Calu3 (cell line): ENCODE data around the gene DYRK1A. TPM values are rescaled to one million over a fixed set of nuclear protein-coding genes. Genes with fewer than 3 reads are reported as not detected.

ENCODE experiments used
- BruUV-seq: library from RNA; stranded (reverse); fragments of 400-500 nt; replicated peaks from 2 replicates; lab custom pipeline; 2021; lab: Mats Ljungman, UMichigan
- CTCF ChIA-PET: fragments of 300-600 bp; sonication (Branson Sonifier 250); formaldehyde crosslinking; loops from one replicate; lab custom pipeline; 2022; ENCODE audit warnings: antibody characterized with exemption; lab: Charles Lee
- DNase-seq: peaks from one replicate; pipeline ENCODE4 v3.0.0; 2022
- H3K27ac Mint-ChIP-seq: one replicate; pipeline ENCODE4 v1.8.0; 2022; ENCODE audit warnings: mixed read lengths; ENCODE audit not compliant: unreplicated experiment
- H3K27me3 Mint-ChIP-seq: one replicate; pipeline ENCODE4 v1.8.0; 2022; ENCODE audit warnings: mixed read lengths; ENCODE audit not compliant: unreplicated experiment
- H3K36me3 Mint-ChIP-seq: one replicate; pipeline ENCODE4 v1.8.0; 2022; ENCODE audit warnings: mild to moderate bottlenecking, moderate library complexity, mixed read lengths; ENCODE audit not compliant: insufficient read depth, unreplicated experiment
- H3K4me1 Mint-ChIP-seq: one replicate; pipeline ENCODE4 v1.8.0; 2022; ENCODE audit warnings: mild to moderate bottlenecking, low read depth, mixed read lengths; ENCODE audit not compliant: unreplicated experiment
- H3K4me3 Mint-ChIP-seq: one replicate; pipeline ENCODE4 v1.8.0; 2022; ENCODE audit warnings: mild to moderate bottlenecking, low read depth, moderate library complexity, mixed read lengths; ENCODE audit not compliant: unreplicated experiment
- H3K9me3 Mint-ChIP-seq: one replicate; pipeline ENCODE4 v1.8.0; 2022; ENCODE audit warnings: low read depth, mixed read lengths; ENCODE audit not compliant: unreplicated experiment
- CTCF ChIP-seq: fragments of 200-600 bp; IDR thresholded peaks from one replicate; pipeline ENCODE4 v1.8.0; 2022; ENCODE audit warnings: antibody characterized with exemption; ENCODE audit not compliant: unreplicated experiment
- intact Hi-C: fragments of 100-400 bp; cut with micrococcal nuclease; formaldehyde crosslinking; loops from one replicate; pipeline ENCODE4 v1.10.0; 2022; ENCODE audit not compliant: unreplicated experiment
- total RNA-seq: library from RNA; stranded (reverse); gene quantifications from 2 replicates; pipeline ENCODE4 v1.2.3, GENCODE V29; 2022

DYRK1A gene
- total RNA-seq, 1 experiment from 2014 or later, result 45.4 TPM

GRCh38 chr21:37364722-37365121 lies 1.9 kb upstream of the DYRK1A start:
- BruUV-seq, result no TSS peak
- no peak for TF ChIP-seq CTCF
- Mint-ChIP-seq H3K36me3 (peaks cover 33% of the 10 kb centered on the region), H3K9me3 (no peaks in the 10 kb centered on the region), H3K4me1 (no peaks in the 10 kb centered on the region), H3K27me3 (no peaks in the 10 kb centered on the region), H3K4me3 (peak overlapping the region; percentile 97), H3K27ac (peak overlapping the region; percentile 98)
- intact Hi-C loops, result loop anchor here (5.0 kb wide), 1 partner anchor 97 kb away; the partner anchor contains the start of gene VPS26C
- DNase-seq, result no peak
- CTCF ChIA-PET, result no interaction called here

DNA sequence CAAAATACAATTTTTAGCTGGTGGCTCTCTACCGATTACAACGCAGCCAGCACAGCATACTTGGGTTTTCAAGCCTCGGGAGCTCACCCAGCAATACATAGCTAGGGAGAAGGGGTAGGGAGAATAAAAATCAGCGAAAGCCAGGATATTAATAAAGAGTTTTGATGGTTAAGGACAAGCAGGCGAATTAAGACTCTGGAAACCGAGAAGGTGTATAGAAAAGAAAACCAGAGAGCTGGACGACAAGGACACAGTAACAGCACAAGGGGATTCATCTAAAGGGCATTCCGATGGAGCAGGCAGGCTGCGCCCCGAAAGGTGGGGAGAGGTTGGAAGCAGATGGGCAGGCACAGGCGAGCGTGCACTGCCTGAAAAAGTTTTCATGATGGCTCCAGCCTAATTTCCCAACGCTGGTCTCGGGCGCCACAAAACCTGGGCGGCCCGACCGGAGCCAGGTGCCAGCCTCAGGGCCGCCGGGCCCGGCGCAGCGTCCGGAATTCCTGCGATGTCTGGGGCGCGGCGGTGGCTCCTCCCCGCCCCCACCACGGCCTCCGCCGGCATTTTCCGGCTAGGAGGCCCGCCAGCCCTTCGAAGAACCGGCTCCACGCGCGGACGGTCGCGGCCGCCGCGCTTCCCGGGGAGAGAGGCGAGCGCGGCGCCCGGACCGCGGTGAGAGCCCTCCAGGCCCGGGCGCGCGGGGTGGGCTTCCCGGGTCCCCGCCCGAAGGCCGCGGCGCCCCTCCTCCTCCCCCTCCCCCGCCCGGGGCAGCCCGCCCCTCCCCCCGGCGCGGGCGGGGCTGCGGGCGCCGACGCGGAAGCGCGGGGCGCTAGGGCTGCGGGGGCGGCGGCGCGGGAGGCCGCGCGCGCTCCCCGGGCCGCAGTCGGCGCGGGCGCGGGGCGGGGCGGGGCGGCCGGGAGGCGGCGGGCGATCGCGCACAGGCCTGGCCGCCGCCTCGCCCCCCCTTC lies 774 bp upstream of the DYRK1A start:
- no TSS peak for BruUV-seq
- TF ChIP-seq CTCF, result no peak
- H3K27ac Mint-ChIP-seq, result peak overlapping the region; percentile 98
- DNase-seq, result peak; percentile 77
- H3K9me3 Mint-ChIP-seq, result no peaks in the 10 kb centered on the region
- intact Hi-C loops, result loop anchor here (5.0 kb wide), 1 partner anchor 98 kb away; the partner anchor contains the start of gene VPS26C
- peaks cover 44% of the 10 kb centered on the region for H3K36me3 Mint-ChIP-seq
- H3K4me1 Mint-ChIP-seq, result no peaks in the 10 kb centered on the region
- peak overlapping the region; percentile 97 for H3K4me3 Mint-ChIP-seq
- H3K27me3 Mint-ChIP-seq, result no peaks in the 10 kb centered on the region
- CTCF ChIA-PET, result interaction anchor here (0.6 kb wide), 1 partner anchor 98 kb away, joined by 4 read pairs; the partner anchor contains the start of gene VPS26C

GRCh38 chr21:37367336-37367702 lies 746 bp downstream of the DYRK1A start:
- H3K27me3 Mint-ChIP-seq, result no peaks in the 10 kb centered on the region
- H3K4me3 Mint-ChIP-seq, result peak overlapping the region; percentile 97
- CTCF ChIA-PET, result no interaction called here
- no peak for TF ChIP-seq CTCF
- no peaks in the 10 kb centered on the region for H3K9me3 Mint-ChIP-seq
- H3K27ac Mint-ChIP-seq, result peak overlapping the region; percentile 95
- H3K36me3 Mint-ChIP-seq, result peaks cover 47% of the 10 kb centered on the region
- intact Hi-C loops, result loop anchor here (5.0 kb wide), 1 partner anchor 100 kb away; the partner anchor contains the start of gene VPS26C
- H3K4me1 Mint-ChIP-seq, result no peaks in the 10 kb centered on the region
- no TSS peak for BruUV-seq
- DNase-seq, result no peak

- intact Hi-C loops, result loop anchor here (5.0 kb wide), 1 partner anchor 101 kb away; the partner anchor contains the start of gene VPS26C
- H3K27me3 Mint-ChIP-seq, result no peaks in the 10 kb centered on the region
- H3K4me3 Mint-ChIP-seq, result peak overlapping the region; percentile 73
- no peaks in the 10 kb centered on the region for H3K4me1 Mint-ChIP-seq
- H3K27ac Mint-ChIP-seq, result peak overlapping the region; percentile 77
- H3K36me3 Mint-ChIP-seq, result peaks cover 47% of the 10 kb centered on the region
- no peaks in the 10 kb centered on the region for H3K9me3 Mint-ChIP-seq
- BruUV-seq, result no TSS peak
- TF ChIP-seq CTCF, result no peak
- CTCF ChIA-PET, result no interaction called here
- DNase-seq, result peak; percentile 12
Observed at GRCh38 chr21:37367703-37368540, 1.3 kb downstream of the DYRK1A start.
